NT2/D1 (cell line): ENCODE measurements around the gene IPO5.

Experiments used
- DNase-seq: peaks from one replicate; pipeline ENCODE4 v3.0.0-alpha.2; 2011; ENCODE audit warnings: low read depth, low spot score
- H3K27me3 ChIP-seq: 2 replicates; pipeline ENCODE4 v1.6.0; 2011; ENCODE audit warnings: mild to moderate bottlenecking; ENCODE audit not compliant: insufficient read length, insufficient read depth
- H3K36me3 ChIP-seq: 2 replicates; pipeline ENCODE4 v1.6.1; 2011; ENCODE audit warnings: mild to moderate bottlenecking, low read length, mixed read lengths; ENCODE audit not compliant: insufficient read depth, insufficient read length
- H3K4me1 ChIP-seq: 2 replicates; pipeline ENCODE4 v1.5.1; 2011; ENCODE audit not compliant: insufficient read depth, insufficient read length
- H3K4me3 ChIP-seq: 2 replicates; pipeline ENCODE4 v1.5.1; 2011; ENCODE audit warnings: low read depth; ENCODE audit not compliant: insufficient read length
- H3K9ac ChIP-seq: 2 replicates; pipeline ENCODE4 v1.6.0; 2011; ENCODE audit warnings: low read depth; ENCODE audit not compliant: insufficient read length
- H3K9me3 ChIP-seq: 2 replicates; pipeline ENCODE4 v1.5.1; 2011; ENCODE audit warnings: mild to moderate bottlenecking, low read length; ENCODE audit not compliant: insufficient read depth
- SUZ12 ChIP-seq: IDR thresholded peaks from 2 replicates; pipeline ENCODE4 v1.6.1; 2011; ENCODE audit not compliant: insufficient read length, insufficient read depth; ENCODE audit errors: extremely low read depth
- YY1 ChIP-seq: IDR thresholded peaks from 2 replicates; pipeline ENCODE4 v1.6.1; 2011; ENCODE audit not compliant: insufficient read length, insufficient read depth
- ZNF274 ChIP-seq: IDR thresholded peaks from 2 replicates; pipeline ENCODE4 v1.6.1; 2011; ENCODE audit warnings: mild to moderate bottlenecking, low read depth, low read length

The IPO5 gene

GRCh38 chr13:97953376-97953970 lies at the start of gene IPO5:
IPO5 (plus strand) TSS chr13:97953675; CDS start chr13:97976697, 23,022 bp downstream.
- Histone ChIP-seq H3K9ac (no peak within 1 kb of the TSS), H3K4me3 (no peak within 1 kb of the TSS), H3K9me3 (no peaks in the 10 kb centered on the region), H3K36me3 (no peaks in the 10 kb centered on the region), H3K4me1 (no peaks in the 10 kb centered on the region), H3K27me3 (no peaks in the 10 kb centered on the region)
- no peak for TF ChIP-seq SUZ12
- TF ChIP-seq ZNF274, result no peak
- TF ChIP-seq YY1, result no peak
- DNase-seq, result no peak

GRCh38 chr13:97904059-97904458 lies 49.4 kb upstream of the IPO5 start:
- H3K27me3 ChIP-seq, result no peaks in the 10 kb centered on the region
- no peaks in the 10 kb centered on the region for H3K9me3 ChIP-seq
- no peaks in the 10 kb centered on the region for H3K36me3 ChIP-seq
- no peak overlapping the region for H3K4me3 ChIP-seq
- TF ChIP-seq ZNF274 (no peak), YY1 (no peak), SUZ12 (no peak)
- no peaks in the 10 kb centered on the region for H3K4me1 ChIP-seq
- H3K9ac ChIP-seq, result no peak overlapping the region
- DNase-seq, result no peak

- DNase-seq, result no peak
- no peaks in the 10 kb centered on the region for H3K36me3 ChIP-seq
- TF ChIP-seq ZNF274 (no peak), YY1 (no peak), SUZ12 (no peak)
- H3K27me3 ChIP-seq, result no peaks in the 10 kb centered on the region
- no peaks in the 10 kb centered on the region for H3K4me1 ChIP-seq
- H3K9ac ChIP-seq, result no peak overlapping the region
- H3K9me3 ChIP-seq, result no peaks in the 10 kb centered on the region
- H3K4me3 ChIP-seq, result no peak overlapping the region
These were observed 48.0 kb upstream of the IPO5 start for GRCh38 chr13:97905517-97905916.

GRCh38 chr13:97911311-97912138 lies 42.0 kb upstream of the IPO5 start:
- Histone ChIP-seq H3K9me3 (peaks cover 7% of the 10 kb centered on the region; the same call in 1 of the 2 replicates), H3K27me3 (no peaks in the 10 kb centered on the region), H3K4me3 (no peak overlapping the region), H3K4me1 (no peaks in the 10 kb centered on the region), H3K36me3 (no peaks in the 10 kb centered on the region), H3K9ac (no peak overlapping the region)
- no peak for TF ChIP-seq SUZ12
- TF ChIP-seq ZNF274, result no peak
- no peak for TF ChIP-seq YY1
- peak; percentile 13 for DNase-seq

GRCh38 chr13:97912139-97912535 lies 41.3 kb upstream of the IPO5 start:
- H3K9me3 ChIP-seq, result peaks cover 7% of the 10 kb centered on the region; the same call in 1 of the 2 replicates
- no peak for DNase-seq
- H3K4me3 ChIP-seq, result no peak overlapping the region
- no peaks in the 10 kb centered on the region for H3K4me1 ChIP-seq
- H3K36me3 ChIP-seq, result no peaks in the 10 kb centered on the region
- no peak overlapping the region for H3K9ac ChIP-seq
- TF ChIP-seq SUZ12 (no peak), ZNF274 (no peak), YY1 (no peak)
- no peaks in the 10 kb centered on the region for H3K27me3 ChIP-seq

- Histone ChIP-seq H3K9ac (no peak overlapping the region), H3K4me3 (no peak overlapping the region), H3K27me3 (no peaks in the 10 kb centered on the region), H3K9me3 (peaks cover 7% of the 10 kb centered on the region; the same call in 1 of the 2 replicates), H3K4me1 (no peaks in the 10 kb centered on the region), H3K36me3 (no peaks in the 10 kb centered on the region)
- no peak for DNase-seq
- TF ChIP-seq SUZ12 (no peak), YY1 (no peak), ZNF274 (no peak)
These were observed 40.3 kb upstream of the IPO5 start for GRCh38 chr13:97913206-97913605.

GRCh38 chr13:97914540-97914939 lies 38.9 kb upstream of the IPO5 start:
- H3K4me1 ChIP-seq, result no peaks in the 10 kb centered on the region

More at GRCh38 chr13:97914540-97914939, 38.9 kb upstream of the IPO5 start:
- no peak for DNase-seq
- Histone ChIP-seq H3K4me3 (no peak overlapping the region), H3K27me3 (no peaks in the 10 kb centered on the region), H3K36me3 (no peaks in the 10 kb centered on the region), H3K9ac (no peak overlapping the region), H3K9me3 (peaks cover 7% of the 10 kb centered on the region; the same call in 1 of the 2 replicates)
- TF ChIP-seq ZNF274 (no peak), SUZ12 (no peak), YY1 (no peak)
